Measurements from ENCODE around the gene DUS4L. TPM values are rescaled to one million over a fixed set of nuclear protein-coding genes. Genes with fewer than 3 reads are reported as not detected.

The DUS4L gene
- total and polyA plus RNA-seq, 2 of the 13 experiments (the other 11 are each of a cell fraction or from before 2014, with no cell fraction given) = 5.6 to 9.8 TPM

GRCh38 chr7:107579885-107580715, 16.3 kb downstream of the DUS4L start, which contains the start of gene BCAP29:
Gene BCAP29 (plus strand): TSS chr7:107580246. CDS start chr7:107580773, 527 bp downstream.
- Histone ChIP-seq H3K36me3 (replicated peaks in 1 of 2; ENCODE audit: control insufficient read depth in 1 of 2, insufficient read depth in 2 of 2, low read length in 2 of 2) (peaks cover 0 to 13% of the 10 kb centered on the region in 2 experiments; a peak in 1 of 5 replicates), H2AFZ (ENCODE audit: low read length) (peak within 1 kb of the TSS; percentile 61), H3K9ac (ENCODE audit: insufficient read depth, low read depth, low read length) (peak within 1 kb of the TSS; percentile 95), H3K27ac (ENCODE audit: extremely low read length, insufficient read depth, low read length) (peak within 1 kb of the TSS; percentile 91), H3K9me3 (ENCODE audit: low read length) (no peaks in the 10 kb centered on the region), H3K79me2 (ENCODE audit: insufficient read depth, low read length) (peaks cover 6% of the 10 kb centered on the region), H3K4me3 (replicated peaks in 1 of 3; ENCODE audit: insufficient read depth in 1 of 3, low read depth in 2 of 3, low read length in 3 of 3) (peak within 1 kb of the TSS; percentile 86 to 95 (median 87)), H3K4me2 (ENCODE audit: low read depth, low read length) (peak within 1 kb of the TSS; percentile 73), H3K4me1 (ENCODE audit: insufficient read depth, low read length) (peaks cover 11% of the 10 kb centered on the region), H3K27me3 (ENCODE audit: control insufficient read depth in 1 of 2, insufficient read depth in 2 of 2, low read length in 2 of 2) (no peaks in the 10 kb centered on the region), H4K20me1 (ENCODE audit: insufficient read depth, low read length) (no peaks in the 10 kb centered on the region)
- POLR2A ChIA-PET = interaction anchor here (1.0 to 2.5 kb wide), 3 partner anchors 16 to 412 kb away, joined by 8 to 13 read pairs (median 9); partner anchors contain the start of genes CBLL1, COG5, DUS4L and HBP1
- WGBS (ENCODE audit: low lambda C conversion rate) = under 1% methylated on average over 17 of the region's 89 CpGs
- intact Hi-C loops (cut with micrococcal nuclease; ENCODE audit: unreplicated experiment) (loop anchor here (5.0 kb wide), 1 partner anchor 147 kb away; no protein-coding TSS in a partner anchor), in situ Hi-C loops (cut with HindIII; ENCODE audit: extremely low pct_ligation_motif_present, low pct_unique_long_range_greater_than_20kb) (no loop called here)
- DNase-seq (ENCODE audit: low spot score) (peak; percentile 67), FAIRE-seq (no peak), ATAC-seq (peak; percentile 95)
- CTCF ChIA-PET (ENCODE audit: low intra/inter-chr PET ratio, low total read pairs) = no interaction called here
- no TSS peak for BruUV-seq (replicated peaks)
- TF ChIP-seq RFXAP (CRISPR knock-in tag; IDR thresholded peaks at IDR 0.05; ENCODE audit: borderline replicate concordance) (no peak), CBX5 (CRISPR knock-in tag; IDR thresholded peaks at IDR 0.05; ENCODE audit: borderline replicate concordance) (no peak), ZNF563 (CRISPR knock-in tag; IDR thresholded peaks at IDR 0.05) (peak; percentile 88), ZNF567 (CRISPR knock-in tag; IDR thresholded peaks at IDR 0.05; ENCODE audit: borderline replicate concordance) (no peak), KDM4B (CRISPR knock-in tag; IDR thresholded peaks at IDR 0.05) (no peak), ARID5B (CRISPR knock-in tag; IDR thresholded peaks at IDR 0.05) (peak; percentile 33; the same call in 1 of the 2 replicates), ZNF431 (CRISPR knock-in tag; IDR thresholded peaks at IDR 0.05; ENCODE audit: borderline replicate concordance, low read depth) (peak; percentile 69; the same call in 1 of the 2 replicates), HOMEZ (CRISPR knock-in tag; IDR thresholded peaks at IDR 0.05; ENCODE audit: low read depth) (no peak), MTA3 (CRISPR knock-in tag; IDR thresholded peaks at IDR 0.05) (no peak), ZNF281 (CRISPR knock-in tag; IDR thresholded peaks at IDR 0.05; ENCODE audit: borderline replicate concordance) (peak; percentile 79), ARNT (IDR thresholded peaks at IDR 0.05) (no peak)
- TF ChIP-seq, protein P1, sequence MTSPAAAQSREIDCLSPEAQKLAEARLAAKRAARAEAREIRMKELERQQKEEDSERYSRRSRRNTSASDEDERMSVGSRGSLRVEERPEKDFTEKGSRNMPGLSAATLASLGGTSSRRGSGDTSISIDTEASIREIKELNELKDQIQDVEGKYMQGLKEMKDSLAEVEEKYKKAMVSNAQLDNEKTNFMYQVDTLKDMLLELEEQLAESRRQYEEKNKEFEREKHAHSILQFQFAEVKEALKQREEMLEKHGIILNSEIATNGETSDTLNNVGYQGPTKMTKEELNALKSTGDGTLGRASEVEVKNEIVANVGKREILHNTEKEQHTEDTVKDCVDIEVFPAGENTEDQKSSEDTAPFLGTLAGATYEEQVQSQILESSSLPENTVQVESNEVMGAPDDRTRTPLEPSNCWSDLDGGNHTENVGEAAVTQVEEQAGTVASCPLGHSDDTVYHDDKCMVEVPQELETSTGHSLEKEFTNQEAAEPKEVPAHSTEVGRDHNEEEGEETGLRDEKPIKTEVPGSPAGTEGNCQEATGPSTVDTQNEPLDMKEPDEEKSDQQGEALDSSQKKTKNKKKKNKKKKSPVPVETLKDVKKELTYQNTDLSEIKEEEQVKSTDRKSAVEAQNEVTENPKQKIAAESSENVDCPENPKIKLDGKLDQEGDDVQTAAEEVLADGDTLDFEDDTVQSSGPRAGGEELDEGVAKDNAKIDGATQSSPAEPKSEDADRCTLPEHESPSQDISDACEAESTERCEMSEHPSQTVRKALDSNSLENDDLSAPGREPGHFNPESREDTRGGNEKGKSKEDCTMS (CRISPR knock-in tag; conservative IDR thresholded peaks at IDR 0.05) = no peak
